Measurements from ENCODE around the gene P3H2. TPM values are rescaled to one million over a fixed set of nuclear protein-coding genes. Genes with fewer than 3 reads are reported as not detected.

P3H2 gene
- total and polyA plus RNA-seq, 2 of the 4 experiments (the other 2 are of a cell fraction): 54.7 to 64.3 TPM

DNA sequence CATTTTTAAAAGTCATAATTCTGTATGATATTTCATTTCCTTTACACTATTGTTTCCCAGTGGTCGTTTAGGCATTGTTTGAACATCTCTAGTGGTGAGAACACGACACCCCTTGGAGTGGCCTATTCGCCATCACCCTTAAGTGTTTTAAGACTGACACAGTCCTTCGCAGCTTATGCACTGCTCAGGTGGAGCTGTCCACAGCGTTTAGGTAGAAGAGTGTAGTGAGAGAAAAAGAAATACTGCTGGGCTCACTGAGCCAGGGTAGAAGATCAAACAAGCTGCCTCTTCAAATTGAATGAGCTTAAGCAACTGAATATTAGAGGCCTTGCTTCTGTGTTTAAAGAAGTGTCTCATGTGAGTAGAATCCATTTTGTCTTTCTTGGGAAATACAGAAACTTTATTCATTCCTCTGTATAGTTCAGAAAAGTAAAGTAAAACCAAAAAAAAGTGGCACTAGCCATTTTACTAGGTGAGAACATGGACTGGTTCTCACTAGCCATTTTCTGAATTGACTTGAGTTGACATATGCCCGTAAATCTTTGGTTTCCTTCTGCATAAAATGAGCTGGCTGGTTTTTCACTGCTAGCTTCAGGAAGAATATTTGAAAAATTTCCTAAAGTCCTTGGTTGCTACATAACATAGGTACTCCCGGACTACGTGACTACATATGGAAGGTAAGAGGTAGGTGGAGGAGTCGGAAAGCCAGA, 155.9 kb downstream of the P3H2 start:
- H3K9me1 ChIP-seq (ENCODE audit: insufficient read depth, low read length): no peaks in the 10 kb centered on the region; the same call in 1 of the 2 replicates
- H2AK9ac ChIP-seq (replicated peaks; ENCODE audit: low read depth, low read length, poor library complexity): no peak overlapping the region
- intact Hi-C loops (cut with micrococcal nuclease): loop anchor here (1.0 to 5.0 kb wide), 2 partner anchors 478 to 550 kb away; partner anchors contain the start of gene IL1RAP
- no peak overlapping the region for H2BK20ac ChIP-seq (ENCODE audit: low read depth, low read length)
- H2BK15ac ChIP-seq (ENCODE audit: low read depth, low read length): no peak overlapping the region
- H3K4me2 ChIP-seq (ENCODE audit: low read depth, low read length): no peak overlapping the region
- H3K36me3 ChIP-seq (ENCODE audit: control insufficient read depth, insufficient read depth, low read length): peaks cover 8% of the 10 kb centered on the region
- no peak overlapping the region for H4K91ac ChIP-seq (ENCODE audit: insufficient read depth, low read depth, low read length)
- CTCF ChIA-PET: interaction anchor here (0.5 to 1.0 kb wide), 3 partner anchors 16 to 260 kb away, joined by 3 to 4 read pairs (median 3); no protein-coding TSS in a partner anchor
- POLR2A ChIA-PET (ENCODE audit: unreplicated experiment): no interaction called here
- no peak for ATAC-seq (ENCODE audit: low read depth)
- H3K9ac ChIP-seq (ENCODE audit: low read depth, low read length): no peak overlapping the region
- no peak overlapping the region for H3K4ac ChIP-seq (ENCODE audit: low read depth, low read length)
- H3K79me1 ChIP-seq (ENCODE audit: low read depth in 1 of 2, low read length in 2 of 2): 0 out of 4 replicates have a peak, but pooled peaks cover 3 to 8% of the 10 kb centered on the region in 2 experiments
- no peak overlapping the region for H3K18ac ChIP-seq (ENCODE audit: low read depth, low read length)
- no peak overlapping the region for H3K4me3 ChIP-seq (ENCODE audit: insufficient read depth, low read depth, low read length)
- H2BK5ac ChIP-seq (ENCODE audit: low read depth, low read length, poor library complexity, severe bottlenecking): peak overlapping the region; percentile 41
- no TSS peak for BruUV-seq (replicated peaks)
- H3K23ac ChIP-seq (ENCODE audit: low read depth, low read length): no peak overlapping the region
- dilution Hi-C loops (cut with HindIII; ENCODE audit: low sequenced_read_pairs, unreplicated experiment): no loop called here
- in situ Hi-C loops (cut with MboI; ENCODE audit: low sequenced_read_pairs): loop anchor here (5.0 to 10.0 kb wide), 4 partner anchors 233 to 730 kb away; partner anchors contain the start of gene CLDN1
- no peak overlapping the region for H2AK5ac ChIP-seq (ENCODE audit: low read depth, low read length)
- no peak overlapping the region for H2BK120ac ChIP-seq (ENCODE audit: low read depth, low read length)
- no peak overlapping the region for H4K5ac ChIP-seq (ENCODE audit: low read depth, low read length)
- no peaks in the 10 kb centered on the region for H3K27me3 ChIP-seq (ENCODE audit: control insufficient read depth, insufficient read depth, low read length)
- no peak overlapping the region for H3K56ac ChIP-seq (ENCODE audit: extremely low read depth, insufficient read depth, low read length)
- H2AFZ ChIP-seq (replicated peaks; ENCODE audit: low read length, poor library complexity): no peak overlapping the region
- no peak overlapping the region for H4K8ac ChIP-seq (ENCODE audit: low read depth in 2 of 2, low read length in 2 of 2)
- H3K14ac ChIP-seq (replicated peaks; ENCODE audit: low read depth, low read length): no peak overlapping the region
- H3K27ac ChIP-seq (ENCODE audit: insufficient read depth, low read length): no peak overlapping the region
- no peak for DNase-seq
- no peaks in the 10 kb centered on the region for H3K9me3 ChIP-seq (ENCODE audit: control insufficient read depth, insufficient read depth, low read length)
- no peaks in the 10 kb centered on the region for H3K4me1 ChIP-seq (ENCODE audit: control insufficient read depth, insufficient read depth, low read length)
- 88% methylated on average over 1 of the region's 9 CpGs; no CpG with 5 or more reads in 1 of the 2 experiments for WGBS, 2 experiments (ENCODE audit: extremely low coverage in 2 of 2, insufficient read length in 1 of 2)
- no peaks in the 10 kb centered on the region for H4K20me1 ChIP-seq (ENCODE audit: insufficient read depth, low read length)
- TF ChIP-seq SMC3 (IDR thresholded peaks at IDR 0.05; ENCODE audit: low read depth, low read length): no peak
- TF ChIP-seq RFX5 (IDR thresholded peaks at IDR 0.05; ENCODE audit: low read depth, low read length): no peak
- TF ChIP-seq RAD21 (IDR thresholded peaks at IDR 0.05; ENCODE audit: low read length): no peak
- TF ChIP-seq, protein P1, sequence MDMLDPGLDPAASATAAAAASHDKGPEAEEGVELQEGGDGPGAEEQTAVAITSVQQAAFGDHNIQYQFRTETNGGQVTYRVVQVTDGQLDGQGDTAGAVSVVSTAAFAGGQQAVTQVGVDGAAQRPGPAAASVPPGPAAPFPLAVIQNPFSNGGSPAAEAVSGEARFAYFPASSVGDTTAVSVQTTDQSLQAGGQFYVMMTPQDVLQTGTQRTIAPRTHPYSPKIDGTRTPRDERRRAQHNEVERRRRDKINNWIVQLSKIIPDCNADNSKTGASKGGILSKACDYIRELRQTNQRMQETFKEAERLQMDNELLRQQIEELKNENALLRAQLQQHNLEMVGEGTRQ (IDR thresholded peaks at IDR 0.05; ENCODE audit: low read depth, low read length): no peak
- TF ChIP-seq CEBPB (IDR thresholded peaks at IDR 0.05; ENCODE audit: low read depth, low read length): no peak
- TF ChIP-seq MAZ (IDR thresholded peaks at IDR 0.05; ENCODE audit: borderline replicate concordance, low read depth, low read length): no peak
- TF ChIP-seq, protein P2, sequence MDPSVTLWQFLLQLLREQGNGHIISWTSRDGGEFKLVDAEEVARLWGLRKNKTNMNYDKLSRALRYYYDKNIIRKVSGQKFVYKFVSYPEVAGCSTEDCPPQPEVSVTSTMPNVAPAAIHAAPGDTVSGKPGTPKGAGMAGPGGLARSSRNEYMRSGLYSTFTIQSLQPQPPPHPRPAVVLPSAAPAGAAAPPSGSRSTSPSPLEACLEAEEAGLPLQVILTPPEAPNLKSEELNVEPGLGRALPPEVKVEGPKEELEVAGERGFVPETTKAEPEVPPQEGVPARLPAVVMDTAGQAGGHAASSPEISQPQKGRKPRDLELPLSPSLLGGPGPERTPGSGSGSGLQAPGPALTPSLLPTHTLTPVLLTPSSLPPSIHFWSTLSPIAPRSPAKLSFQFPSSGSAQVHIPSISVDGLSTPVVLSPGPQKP (IDR thresholded peaks at IDR 0.05; ENCODE audit: borderline replicate concordance, low read depth, low read length): no peak
- no peak for TF ChIP-seq RCOR1 (IDR thresholded peaks at IDR 0.05; ENCODE audit: insufficient replicate concordance, low read length)
- no peak for TF ChIP-seq MAFK (IDR thresholded peaks at IDR 0.05; ENCODE audit: low read depth, low read length)
- no peak for TF ChIP-seq BHLHE40 (IDR thresholded peaks at IDR 0.05; ENCODE audit: low read depth, low read length)
- TF ChIP-seq CTCF (conservative IDR thresholded peaks at IDR 0.05; ENCODE audit: low read depth, low read length): no peak
- TF ChIP-seq NFE2L2 (IDR thresholded peaks at IDR 0.05; ENCODE audit: low read depth, low read length): no peak
- no peak for TF ChIP-seq MXI1 (IDR thresholded peaks at IDR 0.05; ENCODE audit: borderline replicate concordance, low read depth, low read length)
- TF ChIP-seq POLR2A (IDR thresholded peaks at IDR 0.05; ENCODE audit: low read depth, low read length): no peak
- no peak for TF ChIP-seq CHD1 (IDR thresholded peaks at IDR 0.05; ENCODE audit: low read depth, low read length)

Measured in IMR-90 (cell line).